GM23338 (cell line): ENCODE data around the gene SHFL. TPM values are rescaled to one million over a fixed set of nuclear protein-coding genes. Genes with fewer than 3 reads are reported as not detected.

ENCODE experiments used
- ATAC-seq: fragments of 200-7000 bp; cut with Tn5 transposase; 3 replicates; pipeline ENCODE4 v1.9.1; 2020
- DNase-seq: peaks from one replicate; pipeline ENCODE4 v3.0.0-alpha.2; 2015; ENCODE audit warnings: low spot score
- H2AFZ ChIP-seq: fragments of 200-600 bp; sonication (generic); 2 replicates; pipeline ENCODE4 v1.8.0; 2016; ENCODE audit warnings: antibody characterized with exemption, mild to moderate bottlenecking, moderate library complexity
- H3F3A ChIP-seq: fragments of 200-600 bp; sonication (generic); replicated peaks from 2 replicates; pipeline ENCODE4 v1.8.0; 2017; ENCODE audit warnings: antibody characterized with exemption, mixed run types, low read depth
- H3K27ac ChIP-seq: fragments of 200-600 bp; sonication (generic); 2 replicates; pipeline ENCODE4 v1.6.1; 2016; ENCODE audit warnings: low read depth
- H3K27me3 ChIP-seq: fragments of 200-600 bp; sonication (generic); 2 replicates; pipeline ENCODE4 v1.8.0; 2016; ENCODE audit warnings: mild to moderate bottlenecking, mixed run types, moderate library complexity; ENCODE audit not compliant: insufficient read depth
- H3K36me3 ChIP-seq: fragments of 200-600 bp; sonication (generic); 2 replicates; pipeline ENCODE4 v1.8.0; 2016; ENCODE audit warnings: mild to moderate bottlenecking; ENCODE audit not compliant: insufficient read depth
- H3K4me1 ChIP-seq: fragments of 200-600 bp; sonication (generic); 2 replicates; pipeline ENCODE4 v1.8.0; 2016; ENCODE audit warnings: mild to moderate bottlenecking, moderate library complexity; ENCODE audit not compliant: insufficient read depth
- H3K4me2 ChIP-seq: fragments of 200-600 bp; sonication (generic); 2 replicates; pipeline ENCODE4 v1.7.1; 2017; ENCODE audit warnings: mixed run types
- H3K4me3 ChIP-seq: fragments of 200-600 bp; sonication (generic); 2 replicates; pipeline ENCODE4 v1.6.1; 2016; ENCODE audit warnings: mixed run types
- H3K79me2 ChIP-seq: fragments of 200-600 bp; sonication (generic); replicated peaks from 2 replicates; pipeline ENCODE4 v1.8.0; 2017; ENCODE audit warnings: mild to moderate bottlenecking; ENCODE audit not compliant: insufficient read depth
- H3K9me2 ChIP-seq: fragments of 200-600 bp; sonication (generic); 2 replicates; pipeline ENCODE4 v1.8.0; 2017; ENCODE audit not compliant: insufficient read depth
- H4K20me1 ChIP-seq: fragments of 200-600 bp; sonication (generic); replicated peaks from 2 replicates; pipeline ENCODE4 v1.8.0; 2017; ENCODE audit warnings: mild to moderate bottlenecking; ENCODE audit not compliant: insufficient read depth
- H3K27ac Mint-ChIP-seq: 2 replicates; pipeline ENCODE4 v1.8.0; 2020; ENCODE audit warnings: inconsistent platforms, mild to moderate bottlenecking, moderate library complexity, mixed read lengths
- H3K27me3 Mint-ChIP-seq: 3 replicates; pipeline ENCODE4 v1.8.0; 2022; ENCODE audit warnings: low read depth, mild to moderate bottlenecking, moderate library complexity, mixed read lengths, inconsistent platforms; ENCODE audit not compliant: insufficient read depth, poor library complexity
- H3K36me3 Mint-ChIP-seq: 3 replicates; pipeline ENCODE4 v1.8.0; 2021; ENCODE audit warnings: low read depth, mild to moderate bottlenecking, inconsistent platforms, moderate library complexity, mixed read lengths
- H3K4me1 Mint-ChIP-seq: 3 replicates; pipeline ENCODE4 v1.8.0; 2020; ENCODE audit warnings: mild to moderate bottlenecking, inconsistent platforms, mixed read lengths
- H3K4me3 Mint-ChIP-seq: 3 replicates; pipeline ENCODE4 v1.8.0; 2021; ENCODE audit warnings: moderate library complexity, mild to moderate bottlenecking, inconsistent platforms, mixed read lengths
- H3K9me3 Mint-ChIP-seq: 3 replicates; pipeline ENCODE4 v1.8.0; 2020; ENCODE audit warnings: moderate library complexity, mild to moderate bottlenecking, inconsistent platforms, mixed read lengths
- CREB1 ChIP-seq: fragments of 250-450 bp; sonication (Bioruptor Pico); IDR thresholded peaks from 2 replicates; pipeline ENCODE4 v1.5.0; 2020; ENCODE audit warnings: low read depth, mild to moderate bottlenecking, moderate library complexity
- CTCF ChIP-seq, 2 experiments: fragments of 200-600 bp in 1 of 2; sonication (generic) in 1 of 2; conservative IDR thresholded peaks; 2 replicates each; pipeline versions ENCODE4 v1.5.1 to v1.6.1; 2016 to 2017; ENCODE audit warnings: antibody characterized with exemption in 2 of 2, low read depth in 2 of 2, mild to moderate bottlenecking in 2 of 2, moderate library complexity in 1 of 2
- ETS1 ChIP-seq: IDR thresholded peaks from 2 replicates; pipeline ENCODE4 v1.6.1; 2016; ENCODE audit warnings: antibody characterized with exemption
- EZH2 ChIP-seq: fragments of 200-600 bp; sonication (generic); IDR thresholded peaks from one replicate; pipeline ENCODE4 v1.8.0; 2017; ENCODE audit warnings: antibody characterized with exemption, mild to moderate bottlenecking, low read depth; ENCODE audit not compliant: unreplicated experiment
- EZH2phosphoT487 ChIP-seq: fragments of 200-600 bp; sonication (generic); IDR thresholded peaks from one replicate; pipeline ENCODE4 v1.8.1; 2018; ENCODE audit warnings: antibody characterized with exemption; ENCODE audit not compliant: unreplicated experiment
- JUNB ChIP-seq: IDR thresholded peaks from one replicate; pipeline ENCODE4 v1.6.1; 2016; ENCODE audit warnings: antibody characterized with exemption; ENCODE audit not compliant: unreplicated experiment
- NANOG ChIP-seq: IDR thresholded peaks from 2 replicates; pipeline ENCODE4 v1.6.1; 2016; ENCODE audit warnings: antibody characterized with exemption, borderline replicate concordance
- POLR2AphosphoS5 ChIP-seq: IDR thresholded peaks from 2 replicates; pipeline ENCODE4 v1.6.1; 2016; ENCODE audit warnings: antibody characterized with exemption, low read depth
- REST ChIP-seq: IDR thresholded peaks from one replicate; pipeline ENCODE4 v1.6.1; 2018; ENCODE audit warnings: antibody characterized with exemption; ENCODE audit not compliant: unreplicated experiment
- STAT1 ChIP-seq: IDR thresholded peaks from one replicate; pipeline ENCODE4 v1.6.1; 2016; ENCODE audit warnings: antibody characterized with exemption; ENCODE audit not compliant: unreplicated experiment
- ZNF114 ChIP-seq: fragments of 250-450 bp; sonication (Bioruptor Pico); IDR thresholded peaks from 2 replicates; pipeline ENCODE4 v1.5.0; 2020; ENCODE audit warnings: mild to moderate bottlenecking, moderate library complexity
- ZNF331 ChIP-seq: fragments of 250-450 bp; sonication (Bioruptor Pico); IDR thresholded peaks from 2 replicates; pipeline ENCODE4 v1.5.0; 2020; ENCODE audit warnings: low read depth, mild to moderate bottlenecking, moderate library complexity
- ZNF462 ChIP-seq: fragments of 250-450 bp; sonication (Bioruptor Pico); IDR thresholded peaks from 2 replicates; pipeline ENCODE4 v1.5.0; 2020; ENCODE audit warnings: mild to moderate bottlenecking, moderate library complexity
- polyA plus RNA-seq: library from polyadenylated mRNA; unstranded; fragments of >200 nt; fragmentation: Nextera tagmentation; extraction: Ambion mirVana; gene quantifications from 2 replicates; pipeline ENCODE4 v1.2.1, GENCODE V29; 2016
- total RNA-seq: library from RNA; depleted of rRNA; stranded (reverse); fragments of >200 nt; shearing (Covaris generic); gene quantifications from 2 replicates; pipeline ENCODE4 v1.2.3, GENCODE V29; 2014

Gene SHFL
- total and polyA plus RNA-seq, 2 experiments from 2014 or later: 31.7 to 32.1 TPM

- Histone ChIP-seq H2AFZ (no peak overlapping the region), H3K4me2 (no peak overlapping the region), H3F3A (peaks cover 5% of the 10 kb centered on the region), H3K4me3 (no peak overlapping the region), H3K27me3 (peaks cover 18% of the 10 kb centered on the region), H3K9me2 (no peaks in the 10 kb centered on the region), H3K79me2 (no peaks in the 10 kb centered on the region), H3K27ac (no peak overlapping the region), H3K36me3 (no peaks in the 10 kb centered on the region), H4K20me1 (peaks cover 8% of the 10 kb centered on the region; the same call in 1 of the 2 replicates), H3K4me1 (no peaks in the 10 kb centered on the region; the same call in 1 of the 2 replicates)
- Mint-ChIP-seq H3K27ac (no peak overlapping the region), H3K9me3 (no peaks in the 10 kb centered on the region; the same call in 2 of the 3 replicates), H3K4me1 (no peaks in the 10 kb centered on the region; the same call in 2 of the 3 replicates), H3K4me3 (no peak overlapping the region), H3K27me3 (peaks cover 24% of the 10 kb centered on the region), H3K36me3 (peaks cover 15% of the 10 kb centered on the region)
- DNase-seq (no peak), ATAC-seq (no peak)
- TF ChIP-seq POLR2AphosphoS5: no peak
- no peak for TF ChIP-seq NANOG
- no peak for TF ChIP-seq ZNF462 (CRISPR knock-in tag)
- TF ChIP-seq CTCF (conservative IDR thresholded peaks at IDR 0.05; ENCODE audit: low read depth in 2 of 2): no peak
- TF ChIP-seq CREB1 (CRISPR knock-in tag): no peak
- no peak for TF ChIP-seq STAT1
- TF ChIP-seq ETS1: no peak
- TF ChIP-seq ZNF114 (CRISPR knock-in tag): no peak
- TF ChIP-seq ZNF331: no peak
- no peak for TF ChIP-seq REST
- no peak for TF ChIP-seq EZH2phosphoT487
- TF ChIP-seq EZH2: no peak
- TF ChIP-seq JUNB: no peak
Observed at GRCh38 chr19:10091370-10091687, 5.2 kb downstream of the SHFL start.
